Stimulated activated CD8-positive, alpha-beta memory T cell treated with anti-CD3 and anti-CD28 coated beads, Interleukin-15, amount 100 ng/mL, for 1 hour (primary cell): ENCODE data around the gene WDR27.
"Not testable (repeated sequence)": the region's sequence is repeated elsewhere in the genome, so short reads cannot be mapped to it uniquely, and the experiment has no call there.

Experiments
- DNase-seq: peaks from one replicate; pipeline ENCODE4 v3.0.0-alpha.2; 2020; ENCODE audit warnings: low read depth

Gene WDR27

DNA sequence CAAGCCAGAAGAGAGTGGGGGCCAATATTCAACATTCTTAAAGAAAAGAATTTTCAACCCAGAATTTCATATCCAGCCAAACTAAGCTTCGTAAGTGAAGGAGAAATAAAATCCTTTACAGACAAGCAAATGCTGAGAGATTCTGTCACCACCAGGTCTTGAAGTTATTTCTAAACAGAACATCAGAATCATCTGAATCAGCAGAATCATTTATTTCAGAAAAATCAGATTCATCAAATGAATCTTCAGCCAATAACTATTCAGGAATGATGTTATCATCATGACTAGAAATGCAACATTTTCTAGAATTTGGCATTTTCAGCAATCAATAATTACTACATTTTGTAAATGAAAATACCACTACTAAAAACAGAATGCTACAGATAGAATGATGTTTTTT, 100.7 kb downstream of the WDR27 start:
- DNase-seq = not testable (repeated sequence)

DNA sequence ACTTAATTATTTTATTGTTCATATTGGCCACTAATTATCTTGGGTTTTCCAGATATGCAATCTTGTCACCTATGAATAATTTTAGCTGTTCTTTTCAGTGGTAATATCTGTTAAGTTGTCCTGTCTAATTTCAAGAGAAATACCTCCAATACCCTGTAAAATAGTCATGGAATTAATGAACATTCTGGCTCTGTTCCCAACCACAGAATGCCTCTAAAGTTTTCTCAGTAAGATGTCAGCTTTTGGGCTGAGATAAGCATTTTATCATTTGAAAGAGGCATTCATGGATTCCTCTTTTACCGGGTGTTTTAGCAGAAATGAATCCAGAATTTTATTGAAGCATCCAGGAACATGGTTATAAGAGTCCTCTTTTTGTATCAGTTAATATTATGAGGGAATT, 109.3 kb downstream of the WDR27 start:
- no peak for DNase-seq

DNA sequence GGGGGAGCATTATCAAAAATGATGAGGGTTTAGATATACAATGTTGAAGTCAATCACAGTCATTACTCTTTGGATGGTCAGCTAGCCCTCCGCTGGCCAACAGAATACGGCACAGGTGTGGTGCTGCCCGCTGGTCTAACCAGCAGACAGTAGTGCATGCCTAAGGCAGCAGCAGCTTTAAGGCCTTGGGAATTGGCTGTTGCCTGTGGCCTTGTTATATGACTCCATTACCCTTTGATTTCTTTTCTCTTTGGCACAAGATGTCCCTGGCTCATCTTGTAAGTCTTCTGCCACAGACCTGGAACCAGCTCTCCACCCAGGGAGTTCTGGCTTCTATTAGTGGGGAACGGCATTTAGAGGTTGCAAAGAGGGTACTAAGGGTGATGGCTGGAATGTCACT, 110.2 kb downstream of the WDR27 start:
- no peak for DNase-seq

DNA sequence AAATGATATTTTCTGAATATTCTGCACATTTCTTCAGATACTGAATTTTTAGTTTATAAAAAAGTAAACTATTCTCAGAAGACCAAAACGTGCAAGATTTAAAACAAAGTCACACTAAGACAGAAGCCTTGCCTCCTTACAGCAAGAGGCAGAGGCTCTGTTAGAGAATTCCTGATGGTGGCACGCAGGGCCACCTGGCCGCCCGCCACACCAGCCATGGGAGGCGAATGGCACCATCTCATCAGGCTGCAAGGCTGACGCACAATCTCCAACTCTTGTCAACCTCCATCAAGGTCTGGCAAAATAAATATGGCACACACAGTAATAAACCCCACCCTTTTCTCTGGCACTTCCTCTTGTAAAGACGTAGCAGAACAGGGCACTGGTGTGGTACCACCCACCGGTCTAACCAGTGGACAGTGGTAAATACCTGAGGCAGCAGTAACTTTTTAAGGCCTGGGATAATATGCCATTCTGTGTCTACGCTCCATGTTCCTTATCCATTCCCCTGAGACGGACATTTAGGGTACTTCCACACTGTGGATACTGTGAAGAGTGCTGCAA, 111.4 kb downstream of the WDR27 start:
- no peak for DNase-seq

DNA sequence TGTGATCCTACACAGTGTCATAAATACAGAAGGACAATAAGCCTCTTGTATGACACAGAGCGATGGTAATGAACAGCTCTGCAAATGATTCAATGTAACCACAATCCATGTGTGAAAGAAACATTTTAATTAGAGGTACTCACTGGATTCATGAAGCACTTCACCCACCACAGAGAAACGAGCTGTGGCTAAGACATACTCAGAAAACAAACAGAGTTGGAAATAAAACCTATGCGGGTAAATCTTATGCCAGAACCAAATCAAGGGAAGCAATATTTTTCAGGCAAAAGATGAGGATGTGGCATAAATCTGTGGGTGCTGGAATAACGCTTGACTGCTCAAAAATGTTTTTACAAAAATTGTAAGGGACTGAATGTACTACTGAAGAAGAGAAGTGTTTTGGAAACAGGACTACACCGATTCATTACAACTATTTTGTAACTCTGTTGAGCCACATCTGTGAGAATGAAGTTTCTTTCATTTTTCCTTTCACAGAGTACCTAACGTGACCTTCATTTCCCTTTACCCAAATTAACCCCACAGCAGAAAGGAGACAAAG, 112.1 kb downstream of the WDR27 start:
- DNase-seq = no peak

DNA sequence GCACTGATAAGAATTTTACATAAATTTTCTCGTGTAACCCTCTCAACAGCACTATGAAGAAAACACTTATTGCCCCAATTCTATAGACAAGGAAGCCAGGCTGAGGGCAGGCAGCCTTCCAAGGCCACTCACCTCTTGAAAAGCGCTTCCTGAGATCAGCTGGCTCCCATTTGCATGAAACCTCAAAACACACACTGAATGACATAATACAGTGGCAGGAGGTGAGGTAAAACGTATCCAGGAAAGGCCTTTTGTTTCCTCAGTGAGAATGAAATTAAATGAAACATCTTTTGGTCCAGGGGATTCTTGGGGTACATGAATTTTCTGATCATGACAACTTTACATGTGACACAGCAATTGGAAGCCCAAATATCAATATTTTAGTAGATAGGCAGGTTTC, 112.5 kb downstream of the WDR27 start:
- no peak for DNase-seq

DNA sequence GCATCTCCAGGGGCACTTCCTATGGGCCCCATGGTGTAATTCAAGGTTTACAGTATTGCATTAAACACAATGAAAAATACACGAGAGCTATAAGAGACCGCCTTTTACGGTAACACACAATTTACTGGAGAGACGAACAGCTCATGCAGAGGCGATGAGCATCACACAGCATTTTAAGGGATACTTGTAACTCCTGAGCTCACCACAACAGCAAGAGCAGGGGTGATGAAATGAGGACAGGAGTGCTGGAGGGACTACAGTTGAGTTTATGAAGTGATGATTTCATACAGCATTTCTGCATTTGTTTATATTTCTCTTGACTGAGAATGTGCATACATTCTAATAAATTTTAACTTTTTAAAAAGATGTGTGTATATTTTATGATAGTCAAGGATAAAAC, 113.9 kb downstream of the WDR27 start:
- no peak for DNase-seq

DNA sequence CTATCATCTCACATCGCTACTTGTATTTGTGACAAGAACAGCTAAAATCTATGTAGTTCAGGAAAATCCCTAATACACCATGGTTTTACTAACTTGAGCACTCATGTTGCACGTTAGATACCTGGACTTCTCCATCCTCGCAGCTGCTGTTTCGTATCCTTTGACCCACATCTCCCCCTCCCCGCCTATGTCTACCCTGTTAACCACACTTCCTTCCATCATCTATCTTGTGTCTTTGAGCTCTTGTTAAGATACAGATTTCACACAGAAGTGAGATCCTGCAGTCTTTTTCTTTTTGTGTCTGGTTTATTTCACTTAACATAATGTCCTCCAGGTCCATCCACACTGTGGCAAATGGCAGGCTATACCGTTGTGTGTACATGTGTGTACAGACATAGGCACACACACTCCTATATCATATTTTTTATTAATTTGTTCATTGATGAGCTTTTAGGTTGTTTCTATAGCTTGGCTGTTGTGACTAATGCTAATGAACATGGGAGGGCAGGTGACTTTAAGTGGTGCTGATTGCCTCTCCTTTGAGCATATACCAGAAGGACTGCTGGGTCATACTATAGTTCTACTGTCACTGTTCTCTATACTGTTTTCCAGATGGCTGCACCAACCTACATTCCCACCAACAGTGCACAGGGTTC, 117.8 kb downstream of the WDR27 start:
- no peak for DNase-seq

DNA sequence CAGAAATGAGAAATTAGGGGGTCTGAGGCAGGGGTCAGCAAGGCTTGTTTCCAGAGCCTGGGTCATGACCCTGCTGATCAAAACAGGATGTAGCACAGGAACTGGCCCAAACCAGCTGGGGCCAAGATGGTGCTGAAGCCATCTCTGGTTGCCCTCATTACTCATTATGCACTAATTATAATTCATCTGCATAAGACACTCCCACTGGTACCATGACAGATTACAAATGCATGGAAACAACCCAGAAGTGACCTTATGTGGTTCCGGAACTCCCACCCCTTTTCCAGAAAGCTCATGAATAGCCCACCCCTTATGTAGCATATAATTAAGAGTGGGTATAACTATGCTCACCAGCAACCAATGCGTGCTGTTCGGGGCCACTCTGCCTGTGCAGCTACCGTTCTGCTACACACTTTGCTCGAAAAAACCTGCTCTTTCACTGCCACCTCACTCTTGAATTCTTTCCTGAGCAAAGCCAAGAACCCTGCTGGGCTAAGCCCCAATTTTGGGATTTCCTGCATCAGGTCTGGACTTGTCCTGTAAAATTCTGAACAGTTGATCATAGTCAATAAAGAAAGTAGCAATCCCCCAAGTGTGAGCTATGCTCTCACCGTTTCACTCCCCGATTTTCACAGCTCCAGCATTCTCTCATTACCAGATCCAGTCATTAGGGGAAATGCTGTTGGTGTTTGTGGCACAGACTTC, 122.3 kb downstream of the WDR27 start:
- DNase-seq = no peak

DNA sequence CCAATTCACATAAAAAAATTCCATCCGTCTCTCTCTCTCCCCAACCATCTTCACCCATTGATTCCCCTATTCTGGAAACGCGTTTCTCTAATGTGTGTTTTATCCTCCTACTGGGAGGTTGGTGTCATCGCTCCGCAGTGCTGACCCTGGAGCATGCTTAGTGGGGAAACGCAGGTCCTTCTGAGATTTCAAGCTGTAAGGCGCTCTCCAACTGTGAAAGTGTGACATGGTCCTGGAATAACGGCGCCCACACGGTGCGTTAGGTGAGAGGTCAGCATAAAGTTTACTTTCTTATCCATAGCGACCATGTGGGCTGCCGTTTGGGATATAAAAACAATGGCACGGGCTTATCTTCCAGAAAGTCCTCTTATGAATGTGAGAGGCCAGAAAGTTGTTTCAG, 123.9 kb downstream of the WDR27 start:
- DNase-seq = no peak

DNA sequence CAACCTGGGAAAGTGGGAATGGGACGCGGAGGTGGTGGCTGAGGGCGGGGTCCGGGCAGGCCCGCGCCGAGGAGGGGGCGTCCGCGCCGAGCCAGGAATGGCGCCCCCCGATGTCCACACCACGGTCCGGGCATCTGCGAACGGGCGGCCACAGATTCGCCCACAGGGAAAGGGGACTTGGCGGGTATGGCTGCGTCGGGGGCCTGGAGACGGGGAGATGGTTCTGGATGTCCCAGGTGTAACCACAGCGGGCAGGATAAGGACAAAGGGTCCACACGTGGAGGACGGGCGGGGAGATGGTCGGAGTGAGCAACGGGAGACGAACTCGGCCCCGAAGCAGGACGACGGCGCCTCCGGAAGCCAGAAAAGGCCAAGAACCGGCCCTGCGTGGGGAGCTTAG, 124.6 kb downstream of the WDR27 start:
- DNase-seq = no peak

DNA sequence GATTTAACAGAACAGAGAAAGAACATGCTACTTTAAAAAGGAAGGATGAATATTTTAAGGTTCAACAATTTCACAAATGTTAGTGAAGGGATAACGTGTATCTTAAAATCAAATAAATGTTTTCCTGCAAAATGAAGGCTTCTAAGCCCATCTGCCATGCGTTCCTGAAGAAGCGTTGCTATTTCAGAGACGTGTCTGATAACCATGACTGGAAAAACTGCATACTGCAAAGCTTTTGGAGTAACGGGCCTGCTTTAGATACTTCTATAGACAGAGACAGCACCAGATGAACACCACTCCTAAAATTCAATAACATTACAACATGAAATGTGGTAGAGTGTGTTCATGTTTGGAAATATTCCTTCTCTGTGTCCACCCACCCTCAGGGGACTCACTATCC, 126.0 kb downstream of the WDR27 start:
- DNase-seq = no peak

DNA sequence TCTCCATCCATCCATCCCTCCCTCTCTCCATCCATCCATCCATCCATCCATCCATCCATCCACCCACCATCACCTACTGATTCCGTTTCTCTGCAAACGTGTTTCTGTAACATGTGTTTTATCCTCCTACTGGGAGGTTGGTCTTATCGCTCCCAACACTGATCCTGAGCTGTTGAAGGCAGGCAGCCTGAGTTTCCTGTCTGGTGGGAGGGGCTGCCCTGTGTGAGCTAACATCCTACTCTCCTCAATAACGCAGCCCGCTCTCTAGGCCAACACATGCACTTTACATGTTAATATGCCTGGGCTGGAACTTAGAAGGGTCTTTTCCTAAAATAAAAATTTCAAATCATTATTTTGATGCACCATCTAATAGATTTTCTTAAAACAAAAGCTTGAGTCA, 126.5 kb downstream of the WDR27 start:
- DNase-seq = no peak

DNA sequence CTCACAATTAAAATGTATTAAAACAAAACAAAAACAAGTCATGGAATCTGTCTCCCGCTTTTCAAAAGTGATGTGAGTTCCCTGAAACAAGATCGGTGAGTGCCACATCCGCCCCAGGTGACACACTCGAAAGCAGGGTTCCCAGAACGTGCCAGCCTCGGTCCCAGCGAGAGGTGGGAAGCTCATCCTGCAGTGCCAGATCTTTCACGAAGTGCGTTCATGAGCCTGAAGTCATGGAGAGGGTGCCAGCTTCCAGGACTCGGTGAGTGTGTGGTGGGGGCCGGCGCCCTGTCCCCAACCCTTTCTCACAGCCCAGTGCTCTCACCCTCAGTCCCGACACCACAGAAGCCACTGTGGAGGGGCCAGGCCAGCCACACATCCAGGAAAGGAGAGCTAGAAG, 127.4 kb downstream of the WDR27 start:
- no peak for DNase-seq

DNA sequence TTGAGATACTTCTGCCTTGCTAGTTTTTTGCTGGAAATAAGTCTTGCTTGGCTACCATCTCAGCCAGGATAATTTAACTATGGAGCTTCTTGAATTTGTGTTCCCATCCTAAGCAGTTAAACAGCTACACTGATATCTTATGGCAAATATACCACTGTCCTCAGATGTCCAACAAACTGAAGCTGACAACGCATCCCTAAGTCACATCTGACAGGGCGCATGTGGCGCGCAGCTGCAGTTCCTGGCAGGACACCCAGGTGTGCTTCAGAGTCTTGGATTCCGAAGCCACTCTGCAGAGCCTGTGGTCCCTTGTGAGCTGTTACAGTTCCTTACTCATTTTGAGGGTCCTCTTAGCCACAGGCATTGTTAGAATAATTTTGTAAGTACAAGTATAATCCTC, 127.9 kb downstream of the WDR27 start:
- DNase-seq = no peak

DNA sequence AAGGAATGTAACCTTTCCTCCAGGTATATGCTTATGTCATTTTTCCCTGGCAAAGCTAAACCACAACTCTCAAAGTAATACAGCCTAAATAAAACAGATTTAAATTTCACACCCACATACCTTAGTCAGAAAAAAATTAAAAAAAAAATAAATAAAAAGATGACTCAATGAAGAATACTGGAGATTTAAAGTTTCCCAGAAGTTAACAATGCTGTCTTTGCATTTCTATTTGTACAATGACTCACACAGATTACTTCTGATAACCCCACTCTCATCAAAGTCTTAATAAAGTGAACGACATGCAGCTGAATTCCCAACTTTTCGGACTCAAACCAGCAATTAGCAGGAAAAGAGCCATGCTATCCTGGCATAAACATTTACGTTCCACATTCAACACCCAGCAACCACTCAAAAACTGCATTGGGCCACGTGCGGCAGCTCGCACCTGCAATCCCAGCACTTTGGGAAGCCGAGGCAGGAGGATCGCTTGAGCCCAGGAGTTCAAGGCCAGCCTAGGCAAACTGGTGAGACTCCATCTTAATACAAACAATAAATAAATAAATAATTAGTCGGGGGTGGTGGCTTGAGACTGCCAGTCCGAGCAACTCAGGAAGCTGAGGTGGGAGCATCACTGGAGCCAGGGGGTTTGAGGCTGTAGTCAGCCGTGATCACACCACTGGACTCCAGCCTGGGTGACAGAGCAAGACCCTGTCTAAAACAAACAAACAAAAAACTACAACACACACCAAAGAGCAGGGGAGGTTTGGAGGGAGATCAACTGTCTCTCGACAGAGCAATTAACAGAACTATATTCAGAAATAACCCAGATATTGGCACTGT, 130.5 kb downstream of the WDR27 start:
- DNase-seq = no peak

DNA sequence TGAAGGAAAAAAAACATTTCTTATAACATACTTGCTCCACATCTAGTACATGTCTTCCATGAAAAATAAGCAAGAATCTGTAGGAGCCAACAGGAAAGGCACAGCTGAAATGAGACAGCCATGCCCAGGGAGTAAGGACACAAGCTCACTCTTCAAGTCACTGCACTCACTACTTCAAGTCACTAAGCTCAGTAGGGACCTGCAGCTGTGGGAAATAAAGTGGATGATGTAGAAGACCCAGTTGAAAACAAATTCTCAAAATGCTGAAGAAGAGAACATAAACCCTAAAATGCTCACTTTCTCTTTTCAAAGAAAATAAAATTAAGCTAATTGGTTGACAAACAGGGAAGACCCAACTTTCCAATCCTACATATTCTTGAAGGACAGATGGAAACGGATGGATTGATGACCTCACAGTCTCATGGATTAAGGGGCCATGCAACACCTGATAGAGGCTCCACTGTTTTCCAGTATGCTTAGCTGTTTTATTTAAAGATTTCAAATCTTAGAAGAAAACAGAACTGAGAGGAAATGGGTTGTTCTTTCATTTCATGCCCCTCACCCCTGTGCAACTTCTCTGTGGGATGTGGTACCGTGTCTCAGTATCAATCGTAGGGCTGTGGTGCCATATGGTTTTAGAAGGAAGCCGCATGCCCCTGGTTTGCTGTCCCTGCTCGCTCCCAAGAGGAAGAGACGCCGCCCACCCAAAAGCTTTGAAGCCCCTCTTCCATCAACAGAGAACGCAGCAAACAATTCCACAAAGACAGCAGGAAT, 133.3 kb downstream of the WDR27 start:
- no peak for DNase-seq

DNA sequence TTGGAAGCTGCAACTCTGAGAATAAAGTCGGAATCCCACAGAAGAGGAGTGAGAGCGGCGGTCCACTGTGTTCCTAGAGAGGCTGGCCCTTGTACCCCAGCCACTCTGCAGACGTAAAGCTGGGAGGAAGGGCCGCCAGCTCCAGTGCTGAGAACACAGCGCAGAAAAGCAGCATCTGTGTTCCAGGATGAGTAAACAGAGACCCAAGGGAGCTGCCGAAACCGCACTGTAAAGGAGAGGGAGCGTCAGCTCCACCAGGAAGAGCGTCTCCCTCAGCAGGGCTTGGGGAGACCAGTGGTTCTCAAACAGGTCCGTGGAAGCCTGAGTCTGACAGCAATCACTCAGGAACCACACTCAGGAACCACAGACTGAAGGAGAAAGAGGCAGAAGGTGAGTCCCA, 134.0 kb downstream of the WDR27 start:
- DNase-seq = no peak

DNA sequence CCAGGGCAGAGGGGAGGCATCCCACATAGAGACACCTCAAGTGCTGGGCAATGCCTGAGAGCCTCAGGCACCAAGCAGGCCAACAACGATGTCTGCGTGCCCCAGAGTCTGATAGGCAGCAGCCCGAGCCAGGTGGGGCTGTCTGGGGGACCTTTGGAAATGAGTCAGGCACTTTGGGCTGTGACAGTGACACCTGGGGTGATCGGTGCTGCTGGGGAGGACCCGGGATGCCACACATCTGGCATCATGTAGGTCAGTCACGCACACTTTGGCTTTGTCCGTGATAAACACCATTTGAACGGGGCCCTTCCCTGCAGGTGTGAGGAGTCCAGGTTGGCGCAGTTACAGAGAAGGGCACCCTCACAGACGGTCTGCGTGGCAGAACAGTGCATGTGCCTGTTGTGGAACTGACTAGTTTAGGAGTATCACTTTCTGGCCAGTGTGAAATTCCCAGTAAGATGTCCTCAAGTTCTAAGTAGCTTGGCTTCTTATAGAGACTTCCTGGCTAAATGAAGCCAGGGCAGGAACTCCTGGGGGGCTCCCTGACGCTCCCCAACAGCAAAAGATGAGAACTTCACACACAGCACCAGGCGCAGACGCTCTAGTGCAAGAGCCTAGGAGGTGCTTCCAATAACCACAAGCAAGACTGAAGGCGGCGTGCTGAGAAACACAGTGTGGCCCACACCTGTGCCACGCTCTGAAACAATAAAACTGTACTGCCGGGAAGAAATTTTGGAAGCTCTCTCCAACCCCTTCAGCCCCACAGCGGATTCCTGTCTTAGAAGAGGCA, 134.7 kb downstream of the WDR27 start:
- DNase-seq = no peak

DNA sequence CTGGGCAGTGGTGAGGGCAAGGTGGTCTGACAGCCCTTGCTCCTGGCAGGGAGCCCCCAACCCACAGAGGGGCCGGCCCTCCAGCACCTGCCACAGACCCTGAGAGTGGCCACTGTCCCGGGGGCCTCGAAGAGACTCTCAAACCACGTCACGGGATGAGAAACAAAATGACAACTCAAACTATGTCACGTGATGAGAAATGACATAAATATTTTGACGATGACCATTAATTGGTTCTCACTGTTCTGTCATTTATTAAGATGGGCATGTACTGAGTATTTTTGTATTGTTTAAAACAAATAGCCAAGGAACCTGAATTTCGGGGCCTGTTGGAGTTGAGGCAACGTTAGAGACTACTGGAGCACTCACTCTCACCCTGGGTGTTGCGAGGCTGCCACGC, 135.5 kb downstream of the WDR27 start:
- DNase-seq = no peak
